Tibial artery (tissue), 4 donors: ENCODE data around the gene LTN1.

Experiments used
- DNase-seq, 2 donors: peaks; one replicate each; pipeline ENCODE4 v3.0.0-alpha.2; 2019
- H3K27ac ChIP-seq, 2 donors: fragments of 200-600 bp; sonication (generic) in 1 of 2; 1 replicate in 1 of 2; 2 replicates in 1 of 2; pipeline ENCODE4 v1.5.1; 2018 to 2019; ENCODE audit warnings: mild to moderate bottlenecking in 1 of 2
- H3K27me3 ChIP-seq, 2 donors: fragments of 200-600 bp; sonication (generic) in 1 of 2; one replicate each; pipeline versions ENCODE4 v1.5.1 to v1.6.0; 2016 to 2019
- H3K36me3 ChIP-seq, 3 donors: fragments of 200-600 bp; sonication (generic) in 2 of 3; one replicate each; pipeline ENCODE4 v1.5.1; 2016 to 2019; ENCODE audit warnings: mild to moderate bottlenecking in 2 of 3
- H3K4me1 ChIP-seq, 4 donors: fragments of 200-600 bp; sonication (generic) in 2 of 4; 1 replicate in 3 of 4; 2 replicates in 1 of 4; pipeline ENCODE4 v1.5.1; 2016 to 2019
- H3K4me3 ChIP-seq, 2 donors: fragments of 200-600 bp; sonication (generic) in 1 of 2; 1 replicate in 1 of 2; 2 replicates in 1 of 2; pipeline ENCODE4 v1.5.1; 2018 to 2019; ENCODE audit warnings: mild to moderate bottlenecking in 2 of 2
- H3K9me3 ChIP-seq, 3 donors: fragments of 200-600 bp; sonication (generic) in 1 of 3; one replicate each; pipeline ENCODE4 v1.5.1; 2016 to 2019
- intact Hi-C: fragments of 100-400 bp; cut with DNase I; formaldehyde crosslinking; loops from one replicate; pipeline ENCODE4 v1.15.0; 2023; ENCODE audit warnings: low total_unique reads
- TF ChIP-seq, protein P1 (sequence below), 2 experiments: fragments of 200-600 bp in 1 of 2; fragments of 450-650 bp in 1 of 2; IDR thresholded peaks; one replicate each; pipeline ENCODE4 v1.5.1; 2017 to 2019; ENCODE audit warnings: antibody characterized with exemption in 2 of 2, mild to moderate bottlenecking in 1 of 2, moderate library complexity in 1 of 2

Gene LTN1

DNA sequence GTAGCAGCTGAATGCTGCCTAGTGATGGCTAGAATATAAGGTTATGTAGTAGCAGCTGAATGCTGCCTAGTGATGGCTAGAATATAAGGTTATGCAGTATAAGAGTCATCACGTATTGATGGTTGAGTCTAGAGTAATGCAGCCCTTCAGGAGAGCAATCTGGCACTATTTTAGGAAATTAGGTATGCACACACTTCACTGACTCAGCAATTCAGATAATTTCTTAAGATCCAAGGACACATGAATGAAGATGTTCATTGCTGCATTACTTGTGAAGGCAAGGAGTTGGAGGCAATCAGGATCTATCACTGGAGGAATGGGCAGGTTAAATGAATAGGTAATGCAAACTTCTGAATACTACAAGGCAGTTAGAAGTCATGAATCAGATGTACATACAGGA, 13.6 kb downstream of the LTN1 start:
- intact Hi-C loops: no loop called here
- Histone ChIP-seq H3K4me3 (no peak overlapping the region), H3K36me3 (peaks cover 61 to 75% (median 69%) of the 10 kb centered on the region in 3 donors), H3K27ac (no peak overlapping the region), H3K4me1 (no peaks in the 10 kb centered on the region), H3K27me3 (no peaks in the 10 kb centered on the region), H3K9me3 (no peaks in the 10 kb centered on the region)
- TF ChIP-seq, protein P1, sequence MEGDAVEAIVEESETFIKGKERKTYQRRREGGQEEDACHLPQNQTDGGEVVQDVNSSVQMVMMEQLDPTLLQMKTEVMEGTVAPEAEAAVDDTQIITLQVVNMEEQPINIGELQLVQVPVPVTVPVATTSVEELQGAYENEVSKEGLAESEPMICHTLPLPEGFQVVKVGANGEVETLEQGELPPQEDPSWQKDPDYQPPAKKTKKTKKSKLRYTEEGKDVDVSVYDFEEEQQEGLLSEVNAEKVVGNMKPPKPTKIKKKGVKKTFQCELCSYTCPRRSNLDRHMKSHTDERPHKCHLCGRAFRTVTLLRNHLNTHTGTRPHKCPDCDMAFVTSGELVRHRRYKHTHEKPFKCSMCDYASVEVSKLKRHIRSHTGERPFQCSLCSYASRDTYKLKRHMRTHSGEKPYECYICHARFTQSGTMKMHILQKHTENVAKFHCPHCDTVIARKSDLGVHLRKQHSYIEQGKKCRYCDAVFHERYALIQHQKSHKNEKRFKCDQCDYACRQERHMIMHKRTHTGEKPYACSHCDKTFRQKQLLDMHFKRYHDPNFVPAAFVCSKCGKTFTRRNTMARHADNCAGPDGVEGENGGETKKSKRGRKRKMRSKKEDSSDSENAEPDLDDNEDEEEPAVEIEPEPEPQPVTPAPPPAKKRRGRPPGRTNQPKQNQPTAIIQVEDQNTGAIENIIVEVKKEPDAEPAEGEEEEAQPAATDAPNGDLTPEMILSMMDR (IDR thresholded peaks at IDR 0.05): no peak
- no peak for DNase-seq

DNA sequence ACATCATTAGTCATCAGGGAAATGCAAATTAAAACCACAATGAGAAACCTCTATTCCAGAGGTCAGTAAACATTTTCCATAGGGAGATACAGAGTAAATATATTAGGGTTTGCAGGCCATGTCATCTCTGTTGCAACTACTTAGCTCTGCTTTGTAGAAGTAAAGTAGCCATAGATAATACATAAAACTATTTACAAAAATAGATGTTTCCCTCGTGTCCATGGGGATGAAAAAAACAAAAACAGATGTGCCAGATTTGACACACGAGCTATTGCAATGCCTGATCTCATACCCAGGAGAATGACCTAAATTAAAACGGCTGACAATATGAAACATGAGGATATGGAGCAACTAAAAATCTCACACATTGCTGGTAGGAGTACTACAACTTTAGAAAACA, 17.3 kb downstream of the LTN1 start:
- Histone ChIP-seq H3K27me3 (no peaks in the 10 kb centered on the region), H3K36me3 (peaks cover 55 to 60% (median 58%) of the 10 kb centered on the region in 3 donors), H3K27ac (no peak overlapping the region), H3K9me3 (no peaks in the 10 kb centered on the region), H3K4me3 (no peak overlapping the region), H3K4me1 (no peaks in the 10 kb centered on the region)
- TF ChIP-seq, protein P1 (IDR thresholded peaks at IDR 0.05): no peak
- intact Hi-C loops: no loop called here
- DNase-seq: no peak

DNA sequence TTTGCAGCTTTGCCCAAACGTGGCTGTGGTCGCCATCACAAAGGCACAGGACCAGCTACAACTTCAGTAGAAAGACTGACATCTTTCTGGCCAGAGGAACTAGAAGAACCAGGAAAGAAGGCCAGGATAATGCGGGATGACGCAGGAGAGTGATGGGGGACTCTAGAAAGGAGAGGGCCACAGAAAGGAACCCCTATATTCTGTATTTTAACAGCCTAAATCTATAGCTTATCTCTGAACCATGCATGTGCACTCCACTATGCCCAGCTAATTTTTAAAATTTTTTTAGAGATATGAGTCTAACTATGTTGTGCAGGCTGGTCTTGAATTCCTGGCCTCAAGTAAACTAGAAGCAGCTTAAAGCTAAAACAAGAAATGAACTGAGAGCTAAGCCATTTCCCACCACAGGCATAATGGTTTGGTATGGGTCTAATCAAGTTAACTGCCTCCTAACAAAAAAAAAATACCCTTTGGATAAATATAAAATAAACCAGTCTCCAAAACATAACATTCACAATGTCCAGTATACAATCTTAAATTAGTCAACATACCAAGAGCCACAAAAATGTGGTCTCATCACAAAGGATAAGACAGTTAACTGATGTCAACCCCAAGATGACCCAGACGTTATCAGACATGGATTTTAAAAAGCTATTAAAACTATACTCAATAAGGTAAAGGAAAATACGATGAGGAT, 18.0 kb downstream of the LTN1 start:
- Histone ChIP-seq H3K27me3 (no peaks in the 10 kb centered on the region), H3K4me1 (no peaks in the 10 kb centered on the region), H3K36me3 (peaks cover 56 to 62% (median 60%) of the 10 kb centered on the region in 3 donors), H3K27ac (no peak overlapping the region), H3K9me3 (no peaks in the 10 kb centered on the region), H3K4me3 (no peak overlapping the region)
- DNase-seq: no peak
- intact Hi-C loops: no loop called here
- TF ChIP-seq, protein P1 (IDR thresholded peaks at IDR 0.05): no peak

DNA sequence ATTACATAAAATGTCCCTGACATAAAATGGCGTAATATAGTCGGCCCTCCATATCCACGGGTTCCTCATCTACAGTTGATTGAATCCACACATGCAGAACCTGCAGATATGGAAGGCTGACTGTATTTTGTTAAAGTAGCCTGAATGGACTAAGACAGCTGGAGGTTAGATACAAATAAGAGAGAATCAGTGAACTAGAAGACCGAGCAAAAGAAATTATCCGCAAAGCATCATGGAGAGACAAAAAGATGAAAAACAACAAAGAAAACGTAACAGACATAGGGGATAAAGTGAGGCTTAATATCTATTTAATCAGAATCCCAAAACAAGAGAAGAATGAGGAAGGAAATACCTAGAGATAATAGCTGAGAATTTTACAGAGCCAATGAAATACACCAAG, 20.3 kb downstream of the LTN1 start:
- no peak for DNase-seq
- Histone ChIP-seq H3K9me3 (no peaks in the 10 kb centered on the region), H3K4me3 (no peak overlapping the region), H3K27ac (no peak overlapping the region), H3K36me3 (peaks cover 49 to 67% (median 64%) of the 10 kb centered on the region in 3 donors), H3K27me3 (no peaks in the 10 kb centered on the region), H3K4me1 (no peaks in the 10 kb centered on the region)
- intact Hi-C loops: no loop called here
- TF ChIP-seq, protein P1 (IDR thresholded peaks at IDR 0.05): no peak

DNA sequence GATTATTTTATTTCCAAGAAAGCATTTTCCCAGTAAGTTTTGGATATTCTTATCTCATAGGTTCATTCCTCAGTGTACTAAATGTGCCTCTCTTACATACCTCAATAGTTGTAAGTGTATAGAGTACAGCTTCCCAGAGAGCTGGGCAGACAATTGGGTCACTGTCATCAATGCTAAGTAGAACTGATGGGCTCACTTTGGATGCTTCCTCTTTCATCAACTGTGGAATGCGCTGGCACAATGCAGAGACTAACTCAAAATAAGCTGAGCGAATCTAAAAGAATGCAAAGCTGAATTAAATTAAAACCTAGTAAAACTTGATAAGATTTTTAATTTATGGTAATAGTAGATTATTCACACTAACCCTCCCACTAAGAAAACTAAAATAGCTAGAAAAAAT, 21.5 kb downstream of the LTN1 start:
- H3K36me3 ChIP-seq: peaks cover 52 to 69% (median 65%) of the 10 kb centered on the region in 3 donors
- intact Hi-C loops: no loop called here
- DNase-seq: no peak

More for the DNA sequence above, 21.5 kb downstream of the LTN1 start:
- Histone ChIP-seq H3K4me3 (no peak overlapping the region), H3K27me3 (no peaks in the 10 kb centered on the region), H3K9me3 (no peaks in the 10 kb centered on the region), H3K4me1 (no peaks in the 10 kb centered on the region), H3K27ac (no peak overlapping the region)
- TF ChIP-seq, protein P1 (IDR thresholded peaks at IDR 0.05): no peak
